GM18505 (cell line): ENCODE results near the gene MRPL23.

Experiments used
- ATAC-seq: cut with Tn5 transposase; IDR thresholded peaks from one replicate; pipeline ENCODE4 v1.9.1; 2021; ENCODE audit not compliant: unreplicated experiment
- POLR2A ChIP-seq: IDR thresholded peaks from 4 replicates; pipeline ENCODE4 v1.6.1; 2011; ENCODE audit warnings: borderline replicate concordance; ENCODE audit not compliant: insufficient read depth, insufficient read length; ENCODE audit errors: extremely low read depth

The MRPL23 gene

GRCh38 chr11:1994121-1994520 is 47.0 kb downstream of the MRPL23 start:
- no peak for ATAC-seq
- TF ChIP-seq POLR2A = no peak

GRCh38 chr11:1997755-1998154 is 50.6 kb downstream of the MRPL23 start, which contains the start of gene H19:
Gene H19, minus strand, starts transcription at chr11:1997842.
- no peak for ATAC-seq
- TF ChIP-seq POLR2A = no peak

- no peak for ATAC-seq
- TF ChIP-seq POLR2A = no peak
Measured at GRCh38 chr11:1998290-1998689, 51.2 kb downstream of the MRPL23 start.

- TF ChIP-seq POLR2A = no peak
- no peak for ATAC-seq
Measured at GRCh38 chr11:1998861-1999260, 51.7 kb downstream of the MRPL23 start.

- TF ChIP-seq POLR2A = no peak
Measured at GRCh38 chr11:2002042-2002776, 55.1 kb downstream of the MRPL23 start.

GRCh38 chr11:2002807-2003206 is 55.7 kb downstream of the MRPL23 start:
- no peak for ATAC-seq
- TF ChIP-seq POLR2A = no peak

More at GRCh38 chr11:2002042-2002776, 55.1 kb downstream of the MRPL23 start:
- ATAC-seq = no peak

GRCh38 chr11:2004466-2004865 is 57.3 kb downstream of the MRPL23 start:
- ATAC-seq = no peak
- no peak for TF ChIP-seq POLR2A
